Stimulated activated effector memory CD8-positive, alpha-beta T cell treated with anti-CD3 and anti-CD28 coated beads, Interleukin-12 subunit alpha, Interleukin-12 subunit beta, amount 100 ng/mL, for 72 hours (primary cell): ENCODE data around the gene AXIN2.
A peak's percentile ranks its signal among the peaks of the same experiment; 100 is the strongest.

Experiments used
- ATAC-seq: fragments of 150-1000 bp; cut with Tn5 transposase; 2 replicates; pipeline ENCODE4 v1.10.0; 2021
- DNase-seq, 2 donors: peaks; one replicate each; pipeline ENCODE4 v3.0.0; 2021 to 2022; ENCODE audit warnings: low spot score in 2 of 2
- H3K27ac Mint-ChIP-seq: one replicate; pipeline ENCODE4 v1.8.0; 2022; ENCODE audit warnings: mild to moderate bottlenecking, mixed read lengths
- H3K36me3 Mint-ChIP-seq: one replicate; pipeline ENCODE4 v1.8.0; 2022; ENCODE audit warnings: mild to moderate bottlenecking, mixed read lengths
- H3K4me1 Mint-ChIP-seq: one replicate; pipeline ENCODE4 v1.8.0; 2022; ENCODE audit warnings: mixed read lengths
- H3K4me3 Mint-ChIP-seq: one replicate; pipeline ENCODE4 v1.8.0; 2022; ENCODE audit warnings: mild to moderate bottlenecking, mixed read lengths
- H3K9me3 Mint-ChIP-seq: one replicate; pipeline ENCODE4 v1.8.0; 2022; ENCODE audit warnings: mixed read lengths

The AXIN2 gene

GRCh38 chr17:65588181-65588808 lies 26.8 kb upstream of the AXIN2 start:
- Mint-ChIP-seq H3K4me1 (peaks cover 11% of the 10 kb centered on the region), H3K4me3 (no peak overlapping the region), H3K9me3 (no peaks in the 10 kb centered on the region), H3K36me3 (no peaks in the 10 kb centered on the region), H3K27ac (no peak overlapping the region)
- no peak for ATAC-seq
- no peak for DNase-seq

GRCh38 chr17:65587534-65588180 lies 26.2 kb upstream of the AXIN2 start:
- H3K36me3 Mint-ChIP-seq, result no peaks in the 10 kb centered on the region
- H3K4me3 Mint-ChIP-seq, result no peak overlapping the region
- H3K4me1 Mint-ChIP-seq, result peaks cover 11% of the 10 kb centered on the region
- no peaks in the 10 kb centered on the region for H3K9me3 Mint-ChIP-seq
- ATAC-seq (no peak), DNase-seq (no peak)
- no peak overlapping the region for H3K27ac Mint-ChIP-seq

GRCh38 chr17:65586899-65587298 lies 25.5 kb upstream of the AXIN2 start:
- Mint-ChIP-seq H3K4me1 (peaks cover 11% of the 10 kb centered on the region), H3K4me3 (no peak overlapping the region), H3K9me3 (no peaks in the 10 kb centered on the region), H3K36me3 (no peaks in the 10 kb centered on the region), H3K27ac (no peak overlapping the region)
- no peak for DNase-seq
- ATAC-seq, result no peak

DNA sequence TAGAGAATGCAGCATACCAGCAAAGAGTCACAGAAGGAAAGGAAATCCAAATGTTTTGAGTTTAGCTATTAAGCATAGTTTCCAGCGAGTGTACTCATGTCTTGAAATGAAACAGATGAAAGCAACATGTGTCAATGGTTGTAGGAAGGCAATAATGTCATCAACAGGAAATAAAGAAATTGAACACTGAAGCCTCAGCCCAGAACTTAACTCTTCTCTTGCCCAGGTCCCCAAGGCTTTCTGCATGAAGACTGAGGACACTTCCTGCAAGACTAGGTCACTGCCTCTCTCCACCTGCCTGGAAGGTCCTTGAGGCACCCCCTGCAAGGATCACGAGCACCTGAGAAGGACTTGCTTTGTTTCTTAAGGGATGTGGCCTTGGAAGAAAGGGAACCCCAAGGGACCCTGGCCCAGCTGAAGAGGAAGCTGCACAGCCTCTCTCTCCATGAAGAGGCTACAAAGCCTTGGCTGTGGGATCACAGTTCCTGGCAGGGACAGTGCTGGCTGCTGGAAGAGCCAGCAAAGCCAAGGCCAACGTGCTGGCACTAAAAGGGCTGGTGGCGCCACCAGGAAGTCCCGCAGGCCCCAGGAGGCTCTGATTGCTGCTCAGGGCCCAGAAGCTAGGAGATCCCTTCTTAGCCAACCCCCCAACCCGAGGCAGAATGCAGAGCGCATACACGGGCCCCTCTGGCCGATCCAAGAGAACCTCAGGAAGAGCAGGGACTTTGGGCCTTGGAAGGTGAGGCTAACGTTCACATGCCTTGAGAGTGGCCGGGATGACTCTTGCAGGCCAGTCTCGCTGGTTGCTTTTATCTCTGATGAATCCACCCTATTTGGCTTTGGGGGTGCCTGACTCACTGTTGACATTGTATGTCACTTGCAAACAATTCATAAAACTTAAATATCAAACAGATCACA lies 23.4 kb upstream of the AXIN2 start:
- no peaks in the 10 kb centered on the region for H3K36me3 Mint-ChIP-seq
- H3K27ac Mint-ChIP-seq, result no peak overlapping the region
- no peak for DNase-seq
- peak; percentile 78 for ATAC-seq
- peaks cover 11% of the 10 kb centered on the region for H3K4me1 Mint-ChIP-seq
- no peak overlapping the region for H3K4me3 Mint-ChIP-seq
- H3K9me3 Mint-ChIP-seq, result no peaks in the 10 kb centered on the region

- Mint-ChIP-seq H3K9me3 (no peaks in the 10 kb centered on the region), H3K27ac (no peak overlapping the region), H3K4me1 (peaks cover 11% of the 10 kb centered on the region)
Measured at GRCh38 chr17:65583921-65584603, 22.6 kb upstream of the AXIN2 start.

GRCh38 chr17:65576939-65577338 lies 15.5 kb upstream of the AXIN2 start:
- H3K9me3 Mint-ChIP-seq, result no peaks in the 10 kb centered on the region
- ATAC-seq, result no peak
- H3K27ac Mint-ChIP-seq, result no peak overlapping the region
- H3K4me3 Mint-ChIP-seq, result no peak overlapping the region
- no peaks in the 10 kb centered on the region for H3K36me3 Mint-ChIP-seq
- no peaks in the 10 kb centered on the region for H3K4me1 Mint-ChIP-seq
- no peak for DNase-seq

More at GRCh38 chr17:65583921-65584603, 22.6 kb upstream of the AXIN2 start:
- DNase-seq (no peak), ATAC-seq (peak; percentile 24)
- Mint-ChIP-seq H3K4me3 (no peak overlapping the region), H3K36me3 (no peaks in the 10 kb centered on the region)

DNA sequence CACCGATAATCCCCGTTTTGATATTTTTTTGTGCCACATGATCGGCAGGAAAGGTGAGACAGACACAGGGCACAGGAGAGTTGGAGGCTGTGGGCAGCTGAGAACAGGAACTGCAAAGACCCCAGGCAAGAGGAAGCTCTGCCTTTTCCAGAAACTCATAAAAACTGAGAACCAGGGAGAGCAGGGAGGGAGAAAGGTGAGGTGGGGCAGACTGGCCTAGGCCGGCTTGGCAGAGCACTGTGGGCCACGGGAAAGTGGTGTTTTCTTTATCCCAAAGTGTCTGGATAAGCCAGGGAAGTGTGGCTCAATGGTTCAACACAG lies 11.8 kb upstream of the AXIN2 start:
- no peak overlapping the region for H3K27ac Mint-ChIP-seq
- ATAC-seq, result no peak
- no peak overlapping the region for H3K4me3 Mint-ChIP-seq
- no peaks in the 10 kb centered on the region for H3K36me3 Mint-ChIP-seq
- peaks cover 10% of the 10 kb centered on the region for H3K4me1 Mint-ChIP-seq
- DNase-seq, result no peak
- no peaks in the 10 kb centered on the region for H3K9me3 Mint-ChIP-seq

GRCh38 chr17:65572581-65573281 lies 11.3 kb upstream of the AXIN2 start:
- H3K36me3 Mint-ChIP-seq, result no peaks in the 10 kb centered on the region
- H3K27ac Mint-ChIP-seq, result no peak overlapping the region
- no peaks in the 10 kb centered on the region for H3K9me3 Mint-ChIP-seq

DNA sequence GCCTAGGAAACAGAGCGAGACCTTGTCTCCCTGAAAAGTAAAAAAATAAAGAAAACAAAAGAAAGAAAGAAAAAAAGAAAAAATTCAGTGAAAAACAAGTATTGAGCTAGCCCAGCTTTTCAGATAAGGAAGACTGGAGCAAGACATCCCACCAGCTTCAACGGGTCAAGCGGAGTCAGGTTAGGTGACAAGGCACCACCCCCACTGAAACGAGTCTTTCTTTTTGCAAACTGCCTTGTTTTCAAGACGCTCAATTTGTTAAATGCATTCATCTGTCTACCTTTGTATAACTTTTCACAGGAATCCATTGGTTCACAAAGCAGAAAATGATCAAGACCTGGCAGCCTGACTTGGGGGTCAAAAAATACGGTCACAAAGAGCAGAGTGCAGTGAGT lies 10.7 kb upstream of the AXIN2 start:
- ATAC-seq, result no peak
- Mint-ChIP-seq H3K4me3 (no peak overlapping the region), H3K9me3 (no peaks in the 10 kb centered on the region), H3K4me1 (peaks cover 12% of the 10 kb centered on the region), H3K27ac (no peak overlapping the region), H3K36me3 (no peaks in the 10 kb centered on the region)
- DNase-seq, result no peak

More at GRCh38 chr17:65572581-65573281, 11.3 kb upstream of the AXIN2 start:
- H3K4me1 Mint-ChIP-seq, result peaks cover 12% of the 10 kb centered on the region
- no peak overlapping the region for H3K4me3 Mint-ChIP-seq
- DNase-seq (no peak), ATAC-seq (no peak)

DNA sequence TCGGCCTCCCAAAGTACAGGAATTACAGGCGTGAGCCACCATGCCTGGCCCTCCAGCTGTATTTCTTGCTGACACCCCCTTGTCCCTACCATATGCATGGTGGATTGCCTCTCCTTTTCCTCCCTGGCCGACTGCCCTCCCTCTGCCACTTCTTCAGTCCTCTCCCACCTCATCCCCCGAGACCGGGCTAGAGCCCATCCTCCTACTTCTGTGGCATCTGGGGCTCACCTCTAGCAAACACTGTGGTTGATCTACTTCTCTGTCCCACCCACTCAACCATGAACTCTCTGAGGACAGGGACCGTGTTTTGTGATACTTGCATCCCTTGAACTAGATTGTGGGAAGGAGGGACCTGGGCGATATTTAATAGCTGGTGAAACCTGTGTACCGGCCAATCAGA lies 7.5 kb upstream of the AXIN2 start:
- DNase-seq, result no peak
- Mint-ChIP-seq H3K27ac (no peak overlapping the region), H3K36me3 (no peaks in the 10 kb centered on the region), H3K4me3 (no peak overlapping the region), H3K4me1 (peaks cover 17% of the 10 kb centered on the region), H3K9me3 (no peaks in the 10 kb centered on the region)
- ATAC-seq, result no peak

DNA sequence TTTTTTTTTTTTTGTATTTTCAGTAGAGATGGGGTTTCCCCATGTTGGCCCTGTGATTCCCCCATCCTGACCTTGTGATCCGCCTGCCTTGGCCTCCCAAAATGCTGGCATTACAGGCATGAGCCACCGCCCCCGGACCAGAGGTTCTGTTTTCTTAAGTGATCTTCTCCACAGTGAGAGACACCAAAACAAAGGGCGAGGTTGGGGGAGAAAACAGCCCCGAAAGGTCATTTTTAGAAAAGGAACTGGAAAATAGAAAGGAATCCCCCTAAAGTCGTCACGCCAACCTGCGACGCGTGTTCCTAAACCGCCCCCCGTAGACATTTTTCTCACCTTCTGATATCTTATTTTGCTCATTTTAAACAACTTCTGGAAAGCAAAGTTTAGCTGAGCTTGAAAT lies 6.1 kb upstream of the AXIN2 start:
- Mint-ChIP-seq H3K4me1 (peaks cover 19% of the 10 kb centered on the region), H3K27ac (no peak overlapping the region), H3K4me3 (no peak overlapping the region), H3K36me3 (no peaks in the 10 kb centered on the region), H3K9me3 (no peaks in the 10 kb centered on the region)
- DNase-seq, result no peak
- ATAC-seq, result no peak

DNA sequence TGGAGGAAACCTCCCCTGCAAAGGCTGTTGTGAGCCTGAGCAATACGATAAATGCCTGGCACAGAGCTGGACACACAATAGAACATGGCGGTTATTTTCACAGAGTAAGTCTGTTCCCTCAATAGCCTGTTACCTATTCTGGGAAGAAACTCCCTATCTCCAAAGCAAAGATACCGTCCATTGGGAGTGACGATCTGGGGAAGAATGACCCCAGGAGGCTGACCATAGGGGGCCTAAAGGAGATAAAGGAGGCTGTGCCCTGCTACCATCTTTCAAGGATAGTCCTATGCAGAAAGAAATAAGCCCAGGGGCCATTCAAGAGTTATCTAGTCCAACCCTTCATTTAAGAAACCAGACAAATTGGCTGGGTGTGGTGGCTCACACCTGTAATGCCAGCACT lies 4.1 kb upstream of the AXIN2 start:
- ATAC-seq (no peak), DNase-seq (no peak)
- H3K36me3 Mint-ChIP-seq, result no peaks in the 10 kb centered on the region
- H3K27ac Mint-ChIP-seq, result no peak overlapping the region
- H3K4me1 Mint-ChIP-seq, result peaks cover 29% of the 10 kb centered on the region
- no peak overlapping the region for H3K4me3 Mint-ChIP-seq
- no peaks in the 10 kb centered on the region for H3K9me3 Mint-ChIP-seq

DNA sequence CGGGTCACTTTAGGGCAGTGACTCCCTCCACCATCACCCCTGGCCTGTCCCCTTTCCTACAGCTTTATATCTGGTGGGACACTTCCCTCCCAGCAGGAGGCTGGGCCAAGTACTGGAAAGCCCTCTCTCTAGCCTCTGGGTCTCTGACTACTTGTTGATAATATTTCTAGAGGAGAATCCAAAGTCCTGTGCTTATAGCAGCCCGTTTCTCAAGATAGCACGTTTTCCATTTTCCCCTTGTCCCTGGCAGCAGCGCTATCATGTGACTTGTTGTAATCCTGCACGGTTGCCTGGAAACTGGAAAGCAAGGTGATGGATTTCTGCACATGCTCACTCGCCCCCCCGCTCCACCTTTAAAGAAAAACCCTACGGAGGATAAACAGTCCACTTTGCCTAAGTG lies 3.3 kb upstream of the AXIN2 start:
- ATAC-seq, result no peak
- no peak overlapping the region for H3K27ac Mint-ChIP-seq
- no peak overlapping the region for H3K4me3 Mint-ChIP-seq
- no peaks in the 10 kb centered on the region for H3K36me3 Mint-ChIP-seq
- H3K4me1 Mint-ChIP-seq, result peaks cover 29% of the 10 kb centered on the region
- no peaks in the 10 kb centered on the region for H3K9me3 Mint-ChIP-seq
- DNase-seq, result no peak

- H3K36me3 Mint-ChIP-seq, result no peaks in the 10 kb centered on the region
- H3K4me3 Mint-ChIP-seq, result peak overlapping the region; percentile 73
- H3K9me3 Mint-ChIP-seq, result no peaks in the 10 kb centered on the region
- no peak for ATAC-seq
- no peak overlapping the region for H3K27ac Mint-ChIP-seq
- DNase-seq, result no peak
- H3K4me1 Mint-ChIP-seq, result peaks cover 24% of the 10 kb centered on the region
Measured at GRCh38 chr17:65562206-65562531, 721 bp upstream of the AXIN2 start.
